ENCODE results near the gene STOML3. TPM values are rescaled to one million over a fixed set of nuclear protein-coding genes. Genes with fewer than 3 reads are reported as not detected.
A peak's percentile ranks its signal among the peaks of the same experiment; 100 is the strongest.

Gene STOML3
- total RNA-seq, 1 donor from 2014 or later = 0.21 TPM

DNA sequence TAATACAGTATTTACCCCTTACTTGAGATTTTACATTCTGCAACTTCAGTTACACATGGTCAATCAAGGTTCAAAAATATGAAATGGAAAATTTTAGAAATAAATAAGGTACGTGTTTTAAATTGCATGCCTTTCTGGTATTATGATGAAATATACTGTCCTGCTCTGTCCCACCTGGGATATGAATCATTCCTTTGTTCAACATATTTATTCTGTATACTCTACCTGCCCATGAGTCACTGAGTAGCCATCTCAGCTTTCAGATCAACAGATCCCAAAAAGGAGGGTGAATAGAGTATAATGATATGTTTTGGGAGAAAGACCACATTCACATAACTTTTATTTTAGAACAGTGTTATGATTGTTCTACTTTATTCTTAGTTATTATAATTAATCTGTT, 37.8 kb downstream of the STOML3 start:
- Histone ChIP-seq H3K9me3 (ENCODE audit: low read depth) (no peaks in the 10 kb centered on the region), H3K27me3 (no peaks in the 10 kb centered on the region), H4K20me1 (ENCODE audit: low read depth) (no peaks in the 10 kb centered on the region), H3K4me3 (no peak overlapping the region), H3K4me1 (peaks cover 3% of the 10 kb centered on the region), H3K36me3 (no peaks in the 10 kb centered on the region), H3K4me2 (no peak overlapping the region), H3K9ac (no peak overlapping the region), H3F3A (ENCODE audit: low read depth) (no peaks in the 10 kb centered on the region), H3K27ac (no peak overlapping the region), H3K79me2 (ENCODE audit: low read depth) (no peaks in the 10 kb centered on the region), H2AFZ (replicated peaks) (no peak overlapping the region)
- Mint-ChIP-seq H3K36me3 (no peaks in the 10 kb centered on the region), H3K4me1 (peaks cover 9% of the 10 kb centered on the region), H3K9me3 (no peaks in the 10 kb centered on the region), H3K27me3 (ENCODE audit: insufficient read depth, low read depth) (peaks cover 2% of the 10 kb centered on the region), H3K4me3 (no peak overlapping the region), H3K27ac (no peak overlapping the region)
- DNase-seq (ENCODE audit: low spot score) = no peak
- TF ChIP-seq EZH2 (IDR thresholded peaks at IDR 0.05) (no peak), EZH2phosphoT487 (IDR thresholded peaks at IDR 0.05) (no peak)
- TF ChIP-seq, protein P1, sequence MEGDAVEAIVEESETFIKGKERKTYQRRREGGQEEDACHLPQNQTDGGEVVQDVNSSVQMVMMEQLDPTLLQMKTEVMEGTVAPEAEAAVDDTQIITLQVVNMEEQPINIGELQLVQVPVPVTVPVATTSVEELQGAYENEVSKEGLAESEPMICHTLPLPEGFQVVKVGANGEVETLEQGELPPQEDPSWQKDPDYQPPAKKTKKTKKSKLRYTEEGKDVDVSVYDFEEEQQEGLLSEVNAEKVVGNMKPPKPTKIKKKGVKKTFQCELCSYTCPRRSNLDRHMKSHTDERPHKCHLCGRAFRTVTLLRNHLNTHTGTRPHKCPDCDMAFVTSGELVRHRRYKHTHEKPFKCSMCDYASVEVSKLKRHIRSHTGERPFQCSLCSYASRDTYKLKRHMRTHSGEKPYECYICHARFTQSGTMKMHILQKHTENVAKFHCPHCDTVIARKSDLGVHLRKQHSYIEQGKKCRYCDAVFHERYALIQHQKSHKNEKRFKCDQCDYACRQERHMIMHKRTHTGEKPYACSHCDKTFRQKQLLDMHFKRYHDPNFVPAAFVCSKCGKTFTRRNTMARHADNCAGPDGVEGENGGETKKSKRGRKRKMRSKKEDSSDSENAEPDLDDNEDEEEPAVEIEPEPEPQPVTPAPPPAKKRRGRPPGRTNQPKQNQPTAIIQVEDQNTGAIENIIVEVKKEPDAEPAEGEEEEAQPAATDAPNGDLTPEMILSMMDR (IDR thresholded peaks at IDR 0.05) = no peak

DNA sequence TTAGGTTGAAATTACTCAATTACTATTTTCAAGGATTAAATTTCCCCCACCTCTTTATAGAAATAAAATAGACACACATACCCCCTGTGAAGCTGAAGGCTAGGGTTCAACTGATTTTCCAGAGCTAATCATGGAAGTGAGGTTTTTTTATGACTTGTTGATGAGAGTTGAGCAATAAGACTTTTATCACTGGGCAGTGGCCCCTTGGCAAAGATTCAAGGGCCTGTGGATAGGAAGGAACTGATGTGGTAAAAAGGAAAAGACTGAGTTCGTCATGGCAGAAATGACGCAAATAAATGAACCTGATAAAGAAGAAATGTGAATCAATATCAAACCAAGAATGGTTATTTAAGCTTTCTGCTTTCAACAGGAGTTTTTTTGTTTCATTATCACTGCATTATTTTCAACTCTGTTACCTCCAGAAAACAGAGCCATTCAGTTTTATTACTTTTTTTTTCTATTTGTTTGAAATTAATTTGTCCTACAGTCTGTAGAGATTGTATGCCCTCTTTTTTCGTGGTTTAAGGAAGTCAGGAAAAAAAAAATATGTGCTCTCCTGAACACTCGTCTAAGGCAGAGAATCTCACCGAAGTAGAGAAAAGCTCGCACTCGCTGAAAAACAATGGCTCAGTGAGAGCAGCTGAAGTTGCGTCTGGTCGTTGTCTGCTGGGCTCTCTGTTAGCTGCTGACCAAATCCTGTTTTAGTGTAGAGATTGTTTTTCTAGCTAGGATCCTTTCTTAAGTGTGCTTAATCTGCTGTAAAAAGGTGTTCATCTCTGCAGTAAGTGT, 38.9 kb downstream of the STOML3 start:
- Histone ChIP-seq H3K27me3 (no peaks in the 10 kb centered on the region), H3K4me3 (no peak overlapping the region), H3K9ac (no peak overlapping the region), H3K4me2 (peak overlapping the region; percentile 4), H3K27ac (no peak overlapping the region), H3K4me1 (peaks cover 3% of the 10 kb centered on the region), H3K9me3 (ENCODE audit: low read depth) (no peaks in the 10 kb centered on the region), H3F3A (ENCODE audit: low read depth) (no peaks in the 10 kb centered on the region), H2AFZ (replicated peaks) (peak overlapping the region; percentile 36), H3K79me2 (ENCODE audit: low read depth) (no peaks in the 10 kb centered on the region), H3K36me3 (no peaks in the 10 kb centered on the region), H4K20me1 (ENCODE audit: low read depth) (no peaks in the 10 kb centered on the region)
- H3K9me3 Mint-ChIP-seq = no peaks in the 10 kb centered on the region
- H3K27ac Mint-ChIP-seq = no peak overlapping the region
- no peak overlapping the region for H3K4me3 Mint-ChIP-seq
- H3K36me3 Mint-ChIP-seq = no peaks in the 10 kb centered on the region
- peaks cover 2% of the 10 kb centered on the region for H3K27me3 Mint-ChIP-seq (ENCODE audit: insufficient read depth, low read depth)
- TF ChIP-seq EZH2 (IDR thresholded peaks at IDR 0.05) = no peak
- TF ChIP-seq, protein P1 (IDR thresholded peaks at IDR 0.05) = no peak
- TF ChIP-seq EZH2phosphoT487 (IDR thresholded peaks at IDR 0.05) = no peak
- peaks cover 9% of the 10 kb centered on the region for H3K4me1 Mint-ChIP-seq
- DNase-seq (ENCODE audit: low spot score) = peak; percentile 30

GRCh38 chr13:38950987-38951386, 39.6 kb downstream of the STOML3 start:
- H3K4me3 ChIP-seq = no peak overlapping the region
- H4K20me1 ChIP-seq (ENCODE audit: low read depth) = no peaks in the 10 kb centered on the region
- H3K27me3 ChIP-seq = no peaks in the 10 kb centered on the region
- H3K27ac ChIP-seq = no peak overlapping the region
- H3K9ac ChIP-seq = no peak overlapping the region
- Mint-ChIP-seq H3K9me3 (no peaks in the 10 kb centered on the region), H3K36me3 (no peaks in the 10 kb centered on the region), H3K27ac (no peak overlapping the region), H3K4me1 (peaks cover 9% of the 10 kb centered on the region), H3K4me3 (no peak overlapping the region), H3K27me3 (ENCODE audit: insufficient read depth, low read depth) (peaks cover 3% of the 10 kb centered on the region)
- no peaks in the 10 kb centered on the region for H3F3A ChIP-seq (ENCODE audit: low read depth)
- TF ChIP-seq, protein P1 (IDR thresholded peaks at IDR 0.05) = no peak
- TF ChIP-seq EZH2phosphoT487 (IDR thresholded peaks at IDR 0.05) (no peak), EZH2 (IDR thresholded peaks at IDR 0.05) (no peak)
- H3K4me2 ChIP-seq = no peak overlapping the region
- H3K79me2 ChIP-seq (ENCODE audit: low read depth) = no peaks in the 10 kb centered on the region
- DNase-seq (ENCODE audit: low spot score) = no peak
- peaks cover 3% of the 10 kb centered on the region for H3K4me1 ChIP-seq
- no peak overlapping the region for H2AFZ ChIP-seq (replicated peaks)
- no peaks in the 10 kb centered on the region for H3K36me3 ChIP-seq
- no peaks in the 10 kb centered on the region for H3K9me3 ChIP-seq (ENCODE audit: low read depth)

All from neural progenitor cell (in vitro differentiated cells).